HG03095 (cell line): ENCODE measurements around the gene ACER3.
"Not testable (repeated sequence)": the region's sequence is repeated elsewhere in the genome, so short reads cannot be mapped to it uniquely, and the experiment has no call there.

Experiments used
- ATAC-seq: cut with Tn5 transposase; IDR thresholded peaks from one replicate; pipeline ENCODE4 v1.9.1; 2021; ENCODE audit warnings: moderate library complexity; ENCODE audit not compliant: unreplicated experiment

The ACER3 gene

DNA sequence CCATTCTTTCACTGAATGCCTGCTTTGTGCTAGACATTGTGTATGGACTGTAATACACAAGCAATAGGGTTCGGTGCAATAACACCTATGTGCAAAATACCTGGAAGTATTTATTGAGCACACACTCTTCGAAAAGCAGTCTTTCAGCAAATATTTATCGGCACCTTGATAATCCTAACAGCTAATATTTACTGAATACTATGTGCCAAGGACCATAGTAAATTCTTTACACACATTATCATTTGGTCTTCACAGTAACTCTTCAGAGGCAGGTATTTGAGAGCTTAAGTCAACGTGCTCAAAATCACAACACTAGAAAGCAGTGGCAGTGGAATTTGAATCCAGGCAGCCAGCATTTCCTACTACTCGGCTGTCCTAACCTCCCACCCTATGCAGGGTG lies 175.7 kb downstream of the ACER3 start:
- ATAC-seq: no peak

DNA sequence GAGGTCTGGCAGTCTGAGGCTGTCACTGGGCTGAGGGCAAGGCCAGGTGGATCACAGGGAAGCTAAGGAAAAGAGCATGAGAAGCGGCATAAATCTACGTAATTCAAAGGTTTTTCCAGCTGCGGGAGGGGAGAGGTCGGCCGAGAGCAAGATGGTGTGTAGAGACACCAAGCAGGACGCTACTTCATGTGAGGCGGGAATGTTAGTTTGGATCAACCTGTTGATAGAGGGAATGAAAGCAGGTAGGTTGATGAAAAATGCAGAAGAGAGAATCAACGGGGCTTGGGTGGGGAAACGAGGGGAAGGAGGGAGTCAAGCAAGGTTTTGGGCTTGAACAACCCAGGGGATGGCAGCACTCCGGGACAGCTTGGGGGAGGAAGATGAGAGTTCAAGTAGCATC lies 176.3 kb downstream of the ACER3 start:
- no peak for ATAC-seq

DNA sequence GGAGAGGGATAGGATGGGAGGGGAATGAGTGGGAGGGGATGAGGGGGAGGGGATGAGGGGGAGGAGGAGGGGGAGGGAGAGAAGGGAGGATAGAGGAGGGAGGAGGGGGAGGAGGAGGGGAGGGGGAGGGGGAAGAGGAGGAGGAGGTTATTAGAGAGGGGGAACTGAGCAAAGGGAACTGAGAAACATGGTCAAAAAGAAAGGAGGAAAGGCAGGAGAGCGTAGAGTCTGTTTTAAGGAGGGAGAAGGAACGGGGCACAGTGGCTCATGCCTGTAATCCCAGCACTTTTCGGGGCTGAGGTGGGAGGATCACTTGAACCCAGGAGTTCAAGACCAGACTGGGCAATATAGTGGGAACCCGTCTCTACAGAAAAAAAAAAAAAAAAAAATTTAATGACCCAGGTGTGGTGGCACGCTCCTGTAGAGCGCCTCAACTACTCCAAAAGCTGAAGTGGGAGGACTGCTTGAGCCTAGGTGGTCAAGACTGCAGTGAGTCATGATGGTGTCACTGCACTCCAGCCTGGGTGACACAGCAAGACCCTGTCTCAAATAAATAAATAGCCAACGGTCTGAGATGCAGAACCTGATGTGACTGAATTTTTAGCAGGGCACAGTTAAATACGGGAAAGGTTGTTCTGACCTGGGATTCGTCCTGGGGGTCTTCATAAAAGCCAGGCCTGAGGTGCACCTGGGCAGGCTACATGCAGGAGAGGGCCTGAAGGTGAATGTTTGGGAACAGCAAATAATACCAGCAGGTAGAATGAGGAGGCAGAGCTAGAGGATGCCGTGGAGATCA lies 177.5 kb downstream of the ACER3 start:
- no peak for ATAC-seq

- ATAC-seq: no peak
Observed at GRCh38 chr11:77038825-77039326, 178.2 kb downstream of the ACER3 start.

DNA sequence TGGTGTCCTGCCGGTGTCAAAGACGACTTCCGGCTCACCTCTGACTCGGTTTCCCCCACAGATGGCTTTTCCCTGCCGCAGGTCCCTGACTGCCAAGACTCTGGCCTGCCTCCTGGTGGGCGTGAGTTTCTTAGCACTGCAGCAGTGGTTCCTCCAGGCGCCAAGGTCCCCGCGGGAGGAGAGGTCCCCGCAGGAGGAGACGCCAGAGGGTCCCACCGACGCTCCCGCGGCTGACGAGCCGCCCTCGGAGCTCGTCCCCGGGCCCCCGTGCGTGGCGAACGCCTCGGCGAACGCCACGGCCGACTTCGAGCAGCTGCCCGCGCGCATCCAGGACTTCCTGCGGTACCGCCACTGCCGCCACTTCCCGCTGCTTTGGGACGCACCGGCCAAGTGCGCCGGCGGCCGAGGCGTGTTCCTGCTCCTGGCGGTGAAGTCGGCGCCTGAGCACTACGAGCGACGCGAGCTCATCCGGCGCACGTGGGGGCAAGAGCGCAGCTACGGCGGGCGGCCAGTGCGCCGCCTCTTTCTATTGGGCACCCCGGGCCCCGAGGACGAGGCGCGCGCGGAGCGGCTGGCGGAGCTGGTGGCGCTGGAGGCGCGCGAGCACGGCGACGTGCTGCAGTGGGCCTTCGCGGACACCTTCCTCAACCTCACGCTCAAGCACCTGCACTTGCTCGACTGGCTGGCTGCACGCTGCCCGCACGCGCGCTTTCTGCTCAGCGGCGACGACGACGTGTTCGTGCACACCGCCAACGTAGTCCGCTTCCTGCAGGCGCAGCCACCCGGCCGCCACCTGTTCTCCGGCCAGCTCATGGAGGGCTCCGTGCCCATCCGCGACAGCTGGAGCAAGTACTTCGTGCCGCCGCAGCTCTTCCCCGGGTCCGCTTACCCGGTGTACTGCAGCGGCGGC lies 179.0 kb downstream of the ACER3 start:
- no peak for ATAC-seq

DNA sequence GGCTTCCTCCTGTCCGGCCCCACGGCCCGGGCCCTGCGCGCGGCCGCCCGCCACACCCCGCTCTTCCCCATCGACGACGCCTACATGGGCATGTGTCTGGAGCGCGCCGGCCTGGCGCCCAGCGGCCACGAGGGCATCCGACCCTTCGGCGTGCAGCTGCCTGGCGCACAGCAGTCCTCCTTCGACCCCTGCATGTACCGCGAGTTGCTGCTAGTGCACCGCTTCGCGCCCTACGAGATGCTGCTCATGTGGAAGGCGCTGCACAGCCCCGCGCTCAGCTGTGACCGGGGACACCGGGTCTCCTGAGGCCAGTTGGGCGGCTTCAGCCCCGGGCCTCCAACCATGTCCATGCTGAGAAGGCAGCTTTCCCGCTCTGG lies 179.7 kb downstream of the ACER3 start:
- ATAC-seq: no peak

- no peak for ATAC-seq
Observed at GRCh38 chr11:77040889-77041288, 180.2 kb downstream of the ACER3 start.

DNA sequence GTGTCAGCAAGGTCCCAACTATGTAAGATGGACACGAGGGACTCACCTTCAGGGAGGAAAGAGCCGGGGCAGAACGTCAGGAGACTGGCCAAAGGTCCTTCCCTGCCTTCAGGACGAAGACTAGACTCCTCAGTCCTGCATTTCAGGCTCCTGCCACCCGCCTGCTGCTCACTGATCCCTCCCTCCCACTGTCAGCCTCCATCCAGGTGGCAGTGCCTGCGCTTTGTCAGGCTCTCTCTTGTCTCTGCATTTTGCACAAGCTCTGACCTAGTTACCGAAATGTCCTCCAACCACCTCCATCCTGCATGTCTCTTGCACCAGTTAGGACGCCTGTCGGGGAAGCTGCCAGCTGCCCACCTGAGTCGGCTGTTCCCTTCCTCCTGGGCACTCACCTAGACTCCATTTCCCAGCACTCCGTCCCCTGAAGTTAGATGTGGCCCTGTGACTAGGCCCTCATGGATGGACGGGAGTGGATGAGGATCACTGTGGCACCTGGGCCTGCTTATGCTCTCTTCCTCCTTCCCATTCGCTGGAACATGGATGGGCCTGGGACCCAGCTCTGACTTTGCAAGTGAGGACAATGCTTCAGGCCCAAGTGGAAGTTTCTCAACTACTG lies 181.5 kb downstream of the ACER3 start:
- ATAC-seq: no peak

- no peak for ATAC-seq
Observed at GRCh38 chr11:77044356-77044755, 183.6 kb downstream of the ACER3 start.

GRCh38 chr11:77044886-77045285 lies 184.2 kb downstream of the ACER3 start:
- no peak for ATAC-seq

- no peak for ATAC-seq
Observed at GRCh38 chr11:77046060-77046501, 185.4 kb downstream of the ACER3 start.

DNA sequence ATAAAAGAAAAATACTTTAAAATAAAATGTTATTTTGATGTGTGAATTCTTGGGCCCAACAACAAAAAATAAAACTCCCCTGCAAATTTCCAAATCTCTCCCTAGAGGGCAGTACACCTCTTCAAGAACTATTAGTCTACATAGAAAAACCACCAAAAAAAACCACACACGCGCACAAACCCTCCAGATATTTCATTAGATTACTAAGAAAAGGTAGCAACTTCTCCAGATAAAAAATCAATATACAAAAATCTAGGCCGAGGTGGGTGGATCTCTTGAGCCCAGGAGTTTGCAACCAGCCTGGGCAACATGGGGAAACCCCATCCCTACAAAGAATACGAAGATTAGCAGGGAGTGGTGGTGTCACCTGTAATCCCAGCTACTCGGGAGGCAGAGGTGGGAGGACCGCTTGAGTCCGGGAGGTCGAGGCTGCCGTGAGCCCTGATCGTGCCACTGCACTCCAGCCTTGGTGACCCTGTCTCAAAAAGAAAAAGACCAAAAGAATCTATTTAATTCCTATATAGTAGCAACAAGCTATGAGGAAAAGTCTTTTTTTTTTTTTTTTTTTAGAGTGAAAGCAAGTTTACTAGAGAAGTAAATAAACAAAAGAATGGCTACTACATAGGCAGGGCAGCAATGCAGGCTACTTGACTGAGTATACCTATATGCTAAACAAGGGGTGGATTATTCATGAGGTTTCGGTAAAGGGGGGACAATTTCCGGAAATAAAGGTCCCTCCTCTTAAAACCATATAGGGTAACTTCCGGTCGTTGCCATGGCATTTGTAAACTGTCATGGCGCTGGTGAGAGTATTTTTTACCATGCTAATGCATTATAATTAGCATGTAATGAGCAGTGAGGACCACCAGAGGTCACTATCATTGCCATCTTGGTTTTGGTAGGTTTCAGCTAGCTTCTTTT lies 186.5 kb downstream of the ACER3 start:
- peak; percentile 80 for ATAC-seq

- not testable (repeated sequence) for ATAC-seq
Observed at GRCh38 chr11:77047928-77048446, 187.3 kb downstream of the ACER3 start.

- ATAC-seq: no peak
Observed at GRCh38 chr11:77049026-77049425, 188.3 kb downstream of the ACER3 start.

GRCh38 chr11:77051511-77051910 lies 190.8 kb downstream of the ACER3 start:
- no peak for ATAC-seq

DNA sequence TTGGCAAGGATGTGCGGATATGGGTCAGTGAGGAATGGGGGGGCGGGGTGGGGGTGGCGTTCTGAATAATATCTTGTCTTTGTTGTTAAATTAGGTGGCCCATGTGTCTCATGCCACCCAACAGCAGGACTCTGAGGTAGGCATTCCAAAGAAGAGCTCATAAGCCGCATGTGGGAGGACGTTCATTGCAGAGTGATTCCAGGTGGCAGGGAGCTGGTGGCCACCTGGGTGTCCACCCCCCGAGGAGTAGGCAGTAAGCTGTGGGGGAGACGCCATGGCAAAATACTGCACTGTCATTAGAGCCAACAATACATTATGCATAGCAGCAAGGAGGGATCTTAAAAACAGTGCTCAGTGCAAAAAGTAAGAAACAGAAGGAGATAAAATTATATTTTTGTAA lies 191.8 kb downstream of the ACER3 start:
- ATAC-seq: no peak

- ATAC-seq: no peak
Observed at GRCh38 chr11:77053217-77054015, 192.7 kb downstream of the ACER3 start.

DNA sequence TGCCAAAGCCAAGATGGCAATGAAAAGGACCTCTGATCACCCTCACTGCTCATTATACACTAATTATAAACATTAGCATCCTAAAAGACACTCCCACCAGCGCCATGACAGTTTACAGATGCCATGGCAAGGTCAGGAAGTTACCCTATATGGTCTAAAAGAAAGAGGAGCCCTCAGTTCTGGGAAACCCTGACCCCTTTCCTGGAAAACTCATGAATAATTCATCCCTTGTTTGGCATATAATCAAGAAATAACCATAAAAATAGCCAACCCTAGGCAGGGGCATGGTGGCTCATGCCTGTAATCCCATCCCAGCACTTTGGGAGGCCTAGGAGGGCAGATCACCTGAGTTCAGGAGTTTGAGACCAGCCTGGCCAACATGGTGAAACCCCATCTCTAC lies 193.4 kb downstream of the ACER3 start:
- ATAC-seq: no peak

- ATAC-seq: no peak
Observed at GRCh38 chr11:77055101-77055561, 194.4 kb downstream of the ACER3 start.
